HFF-Myc (cell line): ENCODE measurements around the gene GPR3.
"Not testable (repeated sequence)": the region's sequence is repeated elsewhere in the genome, so short reads cannot be mapped to it uniquely, and the experiment has no call there.

Source experiments
- DNase-seq: peaks from one replicate; pipeline ENCODE4 v3.0.0-alpha.2; 2011; ENCODE audit warnings: low read depth; ENCODE audit errors: extremely low read depth
- H3K4me3 ChIP-seq: replicated peaks from 2 replicates; pipeline ENCODE4 v1.5.1; 2011; ENCODE audit warnings: low read depth, mild to moderate bottlenecking, control low read depth, low read length
- TF ChIP-seq, protein P1 (sequence below): IDR thresholded peaks from 2 replicates; pipeline ENCODE4 v1.5.1; 2012; ENCODE audit warnings: mild to moderate bottlenecking, low read depth, low read length, control low read depth; ENCODE audit errors: missing control alignments

Gene GPR3

DNA sequence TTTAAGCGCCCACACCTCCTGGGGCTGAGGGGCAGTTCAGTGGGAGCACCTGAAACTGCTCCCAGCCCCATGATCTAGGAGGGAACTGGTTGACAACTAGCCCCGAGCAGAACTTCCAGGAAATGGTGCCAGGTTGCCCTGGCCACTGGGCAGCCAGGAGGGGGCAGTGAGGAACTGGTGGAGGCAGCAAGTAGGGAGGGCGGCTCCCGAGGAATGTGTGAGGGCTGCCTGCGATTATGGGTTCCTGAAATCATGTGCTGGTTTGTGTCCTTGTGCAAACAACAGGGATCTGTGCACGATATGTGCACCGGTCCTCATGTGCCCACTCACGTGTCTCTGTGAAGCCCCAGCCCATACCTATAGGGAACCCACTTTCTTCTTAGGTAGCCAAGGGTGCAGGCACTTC is 9.9 kb downstream of the GPR3 start:
- H3K4me3 ChIP-seq, result no peak overlapping the region
- TF ChIP-seq, protein P1, sequence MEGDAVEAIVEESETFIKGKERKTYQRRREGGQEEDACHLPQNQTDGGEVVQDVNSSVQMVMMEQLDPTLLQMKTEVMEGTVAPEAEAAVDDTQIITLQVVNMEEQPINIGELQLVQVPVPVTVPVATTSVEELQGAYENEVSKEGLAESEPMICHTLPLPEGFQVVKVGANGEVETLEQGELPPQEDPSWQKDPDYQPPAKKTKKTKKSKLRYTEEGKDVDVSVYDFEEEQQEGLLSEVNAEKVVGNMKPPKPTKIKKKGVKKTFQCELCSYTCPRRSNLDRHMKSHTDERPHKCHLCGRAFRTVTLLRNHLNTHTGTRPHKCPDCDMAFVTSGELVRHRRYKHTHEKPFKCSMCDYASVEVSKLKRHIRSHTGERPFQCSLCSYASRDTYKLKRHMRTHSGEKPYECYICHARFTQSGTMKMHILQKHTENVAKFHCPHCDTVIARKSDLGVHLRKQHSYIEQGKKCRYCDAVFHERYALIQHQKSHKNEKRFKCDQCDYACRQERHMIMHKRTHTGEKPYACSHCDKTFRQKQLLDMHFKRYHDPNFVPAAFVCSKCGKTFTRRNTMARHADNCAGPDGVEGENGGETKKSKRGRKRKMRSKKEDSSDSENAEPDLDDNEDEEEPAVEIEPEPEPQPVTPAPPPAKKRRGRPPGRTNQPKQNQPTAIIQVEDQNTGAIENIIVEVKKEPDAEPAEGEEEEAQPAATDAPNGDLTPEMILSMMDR, result peak; percentile 52
- DNase-seq, result no peak

DNA sequence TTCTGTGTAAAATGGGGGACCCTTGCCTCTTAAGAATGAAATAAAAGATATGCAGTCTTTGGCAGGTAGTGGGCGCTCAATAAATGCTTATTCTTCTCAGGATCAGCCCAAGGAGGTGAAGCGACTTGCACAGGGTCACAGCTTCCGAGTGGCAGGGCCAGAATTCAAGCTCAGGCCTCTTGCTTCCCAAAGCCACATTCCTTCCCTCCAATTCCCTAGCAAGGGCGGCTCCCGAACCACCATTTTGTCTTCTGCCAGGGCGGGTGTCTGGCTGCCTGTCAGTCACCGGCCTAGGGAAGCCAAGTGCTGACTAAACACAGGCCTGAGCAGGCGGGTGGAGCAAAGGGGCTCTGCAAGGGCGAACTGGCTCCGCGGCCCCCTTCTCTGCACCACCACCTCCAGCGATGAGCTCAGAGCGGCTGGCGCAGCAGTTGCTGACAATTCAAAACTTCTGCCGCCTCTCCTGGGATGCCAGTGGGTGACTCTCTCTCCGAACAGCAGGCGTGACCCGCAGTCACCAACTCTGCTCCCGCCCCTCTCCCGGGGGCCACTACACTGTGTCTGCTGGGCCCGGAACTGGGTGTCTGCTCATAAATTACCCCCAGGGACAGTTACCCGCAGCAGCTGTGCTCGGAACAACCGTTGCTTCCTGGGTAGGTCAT is 10.8 kb downstream of the GPR3 start:
- DNase-seq, result no peak
- TF ChIP-seq, protein P1, result peak; percentile 29
- H3K4me3 ChIP-seq, result no peak overlapping the region

DNA sequence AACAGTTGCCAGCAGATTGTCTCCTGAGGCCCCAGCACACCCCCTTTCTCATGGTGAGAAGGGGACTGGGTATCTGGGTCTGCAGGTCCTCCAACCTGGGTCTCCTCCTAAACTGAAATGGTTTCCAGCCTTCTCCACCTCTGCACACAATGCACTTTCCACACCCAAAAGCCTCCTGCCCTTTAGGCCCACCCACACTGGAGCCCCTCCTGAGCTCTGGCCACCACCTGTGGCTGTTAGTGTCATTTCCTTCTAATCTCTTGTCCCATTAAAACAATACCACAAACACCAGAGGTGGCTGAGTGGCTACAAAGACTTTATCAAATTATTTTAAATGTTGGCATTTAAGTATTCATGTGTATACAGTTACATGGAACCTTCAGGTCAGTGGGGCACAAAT is 11.5 kb downstream of the GPR3 start:
- H3K4me3 ChIP-seq, result no peak overlapping the region
- TF ChIP-seq, protein P1, result no peak
- DNase-seq, result no peak

DNA sequence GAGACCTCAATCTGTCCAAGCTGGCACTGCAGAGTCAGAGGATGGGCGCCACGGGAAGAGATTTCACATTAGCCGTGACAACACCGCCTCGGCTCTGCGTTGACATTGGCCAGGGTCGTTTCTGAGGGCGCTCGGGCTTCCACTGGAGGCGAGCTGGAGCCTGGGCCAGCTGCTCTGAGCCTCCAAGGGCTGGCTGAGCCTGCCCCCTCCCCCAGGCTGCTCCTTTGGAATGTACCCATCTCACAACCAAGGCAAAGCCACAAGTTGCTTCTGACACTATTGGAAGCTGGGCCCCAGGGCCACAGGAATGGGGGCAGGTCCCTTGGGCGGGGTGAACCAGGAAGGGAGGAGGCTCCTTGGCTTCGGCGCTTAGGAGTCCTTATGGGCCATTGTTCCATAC is 12.7 kb downstream of the GPR3 start:
- TF ChIP-seq, protein P1, result no peak
- H3K4me3 ChIP-seq, result no peak overlapping the region
- DNase-seq, result no peak

DNA sequence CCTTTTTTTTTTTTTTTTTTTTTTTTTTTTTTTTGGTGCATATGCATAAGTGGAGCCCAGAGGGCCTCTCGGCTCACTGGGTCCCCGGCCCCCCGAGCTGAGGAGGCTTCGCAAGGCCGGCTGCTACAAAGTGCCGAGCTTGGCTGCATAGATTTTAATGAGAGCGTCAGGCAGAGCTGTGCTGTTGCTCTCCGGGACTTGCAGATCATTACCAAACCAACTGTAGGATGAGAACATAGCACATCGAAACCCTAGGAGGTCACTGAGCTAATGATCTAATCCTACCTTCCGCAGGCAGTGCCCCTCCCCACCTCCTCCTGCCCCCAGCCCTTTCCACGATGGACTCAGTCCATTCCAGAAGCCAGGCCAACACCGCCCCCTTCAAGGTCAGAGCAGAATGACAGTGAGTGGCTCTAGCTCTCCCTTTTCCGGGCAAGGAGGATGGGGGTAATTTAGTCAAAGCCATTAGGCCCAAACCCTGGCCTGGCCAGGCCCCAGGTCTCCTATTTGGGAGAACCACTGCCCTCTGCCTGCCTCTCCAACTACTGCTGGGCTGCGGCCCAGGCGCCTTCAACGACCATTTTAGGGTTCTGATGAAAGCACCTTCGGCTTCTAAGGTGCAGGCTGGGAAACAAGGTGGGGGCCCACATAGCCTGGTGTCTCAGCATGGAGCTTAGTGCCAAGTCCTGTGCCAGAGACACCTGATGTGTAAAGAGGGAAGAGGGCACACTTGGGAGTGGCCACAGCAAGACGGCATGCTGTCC is 13.4 kb downstream of the GPR3 start:
- not testable (repeated sequence) for H3K4me3 ChIP-seq, DNase-seq

DNA sequence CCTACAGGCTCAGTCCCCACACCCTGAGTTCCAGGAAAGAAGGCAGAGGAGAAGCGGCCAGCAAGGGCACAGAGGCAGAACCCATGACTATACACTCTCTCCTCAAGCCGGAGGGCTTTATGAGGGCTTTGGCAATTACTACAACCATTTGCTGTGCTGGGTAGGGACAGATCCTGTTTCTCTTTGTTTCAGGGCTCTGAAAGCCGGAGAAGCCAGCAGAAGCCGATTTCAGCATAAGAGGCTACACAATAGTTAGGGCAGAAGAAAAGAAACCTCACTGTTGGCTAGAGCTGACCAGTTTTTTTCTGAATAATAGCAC is 13.9 kb downstream of the GPR3 start:
- DNase-seq, result no peak
- TF ChIP-seq, protein P1, result no peak
- no peak overlapping the region for H3K4me3 ChIP-seq

DNA sequence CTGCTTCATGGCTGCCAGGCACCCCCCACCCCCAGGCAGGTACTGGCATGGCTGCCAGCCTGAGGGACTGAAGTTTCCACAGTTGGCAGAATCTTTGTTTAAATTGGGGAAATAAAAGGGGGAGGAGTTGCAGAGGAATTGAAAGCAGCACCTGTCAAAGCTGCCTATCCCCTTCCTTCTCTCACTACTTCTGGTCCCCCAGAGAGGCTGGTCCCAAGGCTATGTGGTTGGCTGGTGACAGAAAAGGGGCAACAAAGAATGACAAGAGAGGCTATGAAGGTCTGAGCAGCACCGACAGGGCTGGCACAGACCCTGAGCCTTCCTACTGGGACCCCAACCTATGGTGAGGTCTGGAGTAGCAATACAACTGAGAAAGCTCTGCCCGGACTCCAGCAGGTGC is 14.4 kb downstream of the GPR3 start:
- DNase-seq, H3K4me3 ChIP-seq: not testable (repeated sequence)

DNA sequence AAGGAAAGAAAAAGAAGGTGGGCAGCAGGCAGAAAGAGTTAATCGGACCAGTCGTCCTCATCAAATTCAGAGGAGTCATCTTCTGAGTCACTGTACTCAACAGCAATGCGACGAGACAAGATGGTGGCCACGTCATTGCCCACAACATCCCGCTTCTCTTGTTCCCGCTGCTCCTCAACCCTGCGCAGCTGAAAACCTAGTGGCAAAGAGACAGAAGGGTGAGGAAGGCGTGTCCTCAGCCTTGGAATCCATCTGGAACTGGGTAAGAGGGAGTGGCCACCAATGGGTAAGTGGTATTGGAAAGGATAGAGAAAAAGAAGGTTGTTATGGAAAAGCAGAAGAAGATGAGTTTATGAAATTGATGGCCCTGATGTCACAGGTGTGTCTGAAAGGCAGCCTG is 15.7 kb downstream of the GPR3 start:
- DNase-seq, result no peak
- no peak overlapping the region for H3K4me3 ChIP-seq
- TF ChIP-seq, protein P1, result no peak
